ENCODE data around the gene BEGAIN. TPM values are rescaled to one million over a fixed set of nuclear protein-coding genes. Genes with fewer than 3 reads are reported as not detected.

Gene BEGAIN
- total and polyA plus RNA-seq, 12 donors: 0.39 to 59.0 (median 2.7) TPM

DNA sequence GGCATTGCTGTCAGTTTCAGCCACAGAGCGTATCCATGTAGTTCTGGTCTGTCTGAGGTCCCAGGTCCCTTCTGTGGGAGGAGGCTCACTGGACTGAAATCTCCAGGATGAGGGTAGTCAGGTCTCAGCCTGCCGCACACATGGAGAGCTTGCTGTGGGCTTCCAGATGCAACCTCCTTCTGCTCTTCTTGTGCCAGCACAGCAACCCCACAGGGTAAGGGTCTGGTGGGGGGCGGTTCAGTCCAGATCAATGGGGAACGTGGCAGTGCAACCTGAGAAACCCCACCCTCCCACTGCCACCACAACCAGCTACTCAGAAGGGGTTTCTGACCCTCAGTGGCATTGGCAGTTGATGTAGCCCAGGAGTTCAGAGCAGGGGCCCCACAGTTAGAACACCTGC lies 61.2 kb downstream of the BEGAIN start:
- TF ChIP-seq POLR2A (IDR thresholded peaks at IDR 0.05): no peak
- Histone ChIP-seq H3K27me3 (no peaks in the 10 kb centered on the region), H3K4me3 (no peak overlapping the region), H3K36me3 (replicated peaks in 1 of 2) (peaks cover 0 to 10% of the 10 kb centered on the region in 2 donors), H3K27ac (no peak overlapping the region), H3K4me1 (replicated peaks in 1 of 2) (no peaks in the 10 kb centered on the region), H3K9me3 (replicated peaks in 1 of 3) (no peaks in the 10 kb centered on the region)
- WGBS, 4 donors: 87 to 98% (median 91%) methylated on average over 2 to 4 of the region's 4 CpGs
- peak in 1 of 7 donors; percentile 40 for DNase-seq
- intact Hi-C loops (cut with DNase I): no loop called here

DNA sequence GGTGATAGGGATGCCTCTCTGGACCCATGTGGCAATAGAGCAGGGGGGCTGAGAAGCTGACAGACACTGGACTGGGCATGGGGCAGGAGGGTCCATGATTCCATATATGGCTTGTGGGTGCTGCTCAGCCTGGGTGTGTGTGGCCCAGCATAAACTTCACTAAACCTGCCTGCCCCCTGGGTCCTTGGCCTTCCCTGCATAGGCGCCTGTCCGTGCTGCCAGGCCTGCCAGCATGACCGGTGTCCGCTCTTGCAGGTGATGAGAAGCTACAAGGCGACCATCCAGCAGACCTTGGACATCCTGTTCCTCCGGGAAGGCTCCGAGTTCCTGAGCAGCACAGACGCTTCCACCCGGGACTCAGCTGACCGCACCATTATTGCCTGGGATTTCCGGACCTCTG lies 61.6 kb downstream of the BEGAIN start:
- no peak overlapping the region for H3K4me3 ChIP-seq
- TF ChIP-seq POLR2A (IDR thresholded peaks at IDR 0.05): no peak
- TF ChIP-seq, protein P1, sequence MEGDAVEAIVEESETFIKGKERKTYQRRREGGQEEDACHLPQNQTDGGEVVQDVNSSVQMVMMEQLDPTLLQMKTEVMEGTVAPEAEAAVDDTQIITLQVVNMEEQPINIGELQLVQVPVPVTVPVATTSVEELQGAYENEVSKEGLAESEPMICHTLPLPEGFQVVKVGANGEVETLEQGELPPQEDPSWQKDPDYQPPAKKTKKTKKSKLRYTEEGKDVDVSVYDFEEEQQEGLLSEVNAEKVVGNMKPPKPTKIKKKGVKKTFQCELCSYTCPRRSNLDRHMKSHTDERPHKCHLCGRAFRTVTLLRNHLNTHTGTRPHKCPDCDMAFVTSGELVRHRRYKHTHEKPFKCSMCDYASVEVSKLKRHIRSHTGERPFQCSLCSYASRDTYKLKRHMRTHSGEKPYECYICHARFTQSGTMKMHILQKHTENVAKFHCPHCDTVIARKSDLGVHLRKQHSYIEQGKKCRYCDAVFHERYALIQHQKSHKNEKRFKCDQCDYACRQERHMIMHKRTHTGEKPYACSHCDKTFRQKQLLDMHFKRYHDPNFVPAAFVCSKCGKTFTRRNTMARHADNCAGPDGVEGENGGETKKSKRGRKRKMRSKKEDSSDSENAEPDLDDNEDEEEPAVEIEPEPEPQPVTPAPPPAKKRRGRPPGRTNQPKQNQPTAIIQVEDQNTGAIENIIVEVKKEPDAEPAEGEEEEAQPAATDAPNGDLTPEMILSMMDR (IDR thresholded peaks at IDR 0.05): no peak
- H3K4me1 ChIP-seq (replicated peaks in 1 of 2): no peaks in the 10 kb centered on the region
- DNase-seq: peak in 2 of 7 donors; percentile 17 to 48
- peaks cover 0 to 10% of the 10 kb centered on the region in 2 donors for H3K36me3 ChIP-seq (replicated peaks in 1 of 2)
- no peaks in the 10 kb centered on the region for H3K9me3 ChIP-seq (replicated peaks in 1 of 3)
- intact Hi-C loops (cut with DNase I): no loop called here
- WGBS, 4 donors: 82 to 92% (median 90%) methylated on average over 2 to 11 of the region's 11 CpGs
- no peaks in the 10 kb centered on the region for H3K27me3 ChIP-seq
- H3K27ac ChIP-seq: no peak overlapping the region

DNA sequence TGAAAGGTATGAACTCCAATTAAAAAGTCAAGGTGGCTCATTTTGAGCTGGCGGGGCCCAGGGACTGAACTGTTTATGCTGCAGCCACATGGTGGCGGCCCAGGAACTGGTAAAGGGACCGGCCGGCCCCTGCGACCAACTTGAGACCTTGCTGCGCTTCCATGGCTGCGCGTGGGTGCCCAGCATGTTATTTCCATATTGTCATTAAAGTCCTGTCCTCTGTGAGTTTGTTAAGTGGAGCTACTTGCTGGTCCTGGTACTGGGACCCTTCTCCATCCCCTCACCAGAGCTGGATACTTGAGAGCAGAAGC lies 62.3 kb downstream of the BEGAIN start:
- peak in 6 of 7 donors; percentile 26 to 79 (median 36) for DNase-seq
- 40 to 74% (median 66%) methylated on average over 7 to 8 of the region's 8 CpGs for WGBS, 4 donors
- H3K4me3 ChIP-seq: no peak overlapping the region
- no peaks in the 10 kb centered on the region for H3K27me3 ChIP-seq
- intact Hi-C loops (cut with DNase I): no loop called here
- no peaks in the 10 kb centered on the region for H3K9me3 ChIP-seq (replicated peaks in 1 of 3)
- no peaks in the 10 kb centered on the region for H3K4me1 ChIP-seq (replicated peaks in 1 of 2)
- H3K27ac ChIP-seq: no peak overlapping the region
- peaks cover 0 to 10% of the 10 kb centered on the region in 2 donors for H3K36me3 ChIP-seq (replicated peaks in 1 of 2)
- TF ChIP-seq POLR2A (IDR thresholded peaks at IDR 0.05): no peak
- TF ChIP-seq, protein P1 (IDR thresholded peaks at IDR 0.05): peak; percentile 12 to 61 (median 36)

DNA sequence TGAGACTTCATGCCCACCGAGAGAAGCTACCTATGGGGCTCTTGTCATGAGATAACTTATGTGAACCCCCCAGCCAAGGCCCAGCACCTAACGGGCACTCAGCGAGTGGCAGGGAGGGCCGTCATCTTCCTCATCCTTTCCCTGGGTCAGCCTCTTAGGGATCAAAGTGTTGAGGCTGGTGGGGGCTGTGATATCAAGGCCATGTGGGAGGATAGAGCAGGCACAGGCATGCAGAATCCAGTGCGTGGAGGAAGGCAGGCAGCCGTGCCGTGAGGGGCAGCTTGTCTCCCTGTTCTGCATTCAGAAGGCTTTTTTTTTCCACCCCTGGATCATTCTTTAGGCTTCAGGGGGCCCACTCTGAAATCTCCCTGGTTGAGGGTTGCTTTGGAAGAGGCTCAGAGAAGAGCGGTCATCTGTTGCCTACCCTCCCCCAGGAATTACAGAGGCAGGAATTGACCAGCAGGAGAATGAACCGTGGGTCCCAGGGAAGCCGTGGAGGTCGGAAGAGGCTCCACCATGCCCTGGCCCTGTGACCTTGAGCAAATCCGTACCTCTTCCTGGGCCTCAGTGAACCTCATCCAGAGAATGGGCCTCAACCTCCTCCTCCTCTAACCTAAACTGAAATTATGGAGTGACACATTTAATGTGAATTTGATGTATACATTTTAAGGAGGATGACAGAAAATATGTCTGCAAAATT lies 62.8 kb downstream of the BEGAIN start:
- 81 to 87% (median 84%) methylated on average over 7 to 12 of the region's 12 CpGs for WGBS, 4 donors
- no peaks in the 10 kb centered on the region for H3K27me3 ChIP-seq
- no peak overlapping the region for H3K27ac ChIP-seq
- H3K36me3 ChIP-seq (replicated peaks in 1 of 2): peaks cover 0 to 10% of the 10 kb centered on the region in 2 donors
- no peaks in the 10 kb centered on the region for H3K4me1 ChIP-seq (replicated peaks in 1 of 2)
- no peaks in the 10 kb centered on the region for H3K9me3 ChIP-seq (replicated peaks in 1 of 3)
- TF ChIP-seq, protein P1 (IDR thresholded peaks at IDR 0.05): no peak
- TF ChIP-seq POLR2A (IDR thresholded peaks at IDR 0.05): no peak
- DNase-seq: peak in 2 of 7 donors; percentile 13 to 35
- H3K4me3 ChIP-seq: no peak overlapping the region
- intact Hi-C loops (cut with DNase I): no loop called here

DNA sequence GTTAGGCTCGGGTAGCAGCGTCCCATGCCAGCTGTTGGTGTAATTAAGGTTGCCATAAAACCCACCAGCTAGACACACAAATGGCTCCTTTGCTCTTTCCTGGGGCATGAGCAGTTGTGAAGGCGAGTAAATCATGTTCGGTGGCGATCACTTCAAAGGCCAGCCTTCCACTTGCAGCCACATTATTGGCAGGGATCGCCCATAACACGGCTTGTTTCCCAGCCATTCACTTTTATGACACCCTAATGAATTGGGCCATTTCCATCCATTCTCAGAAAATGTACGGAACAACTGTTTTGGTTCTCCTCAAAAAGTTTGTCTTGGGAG lies 63.4 kb downstream of the BEGAIN start:
- Histone ChIP-seq H3K4me1 (replicated peaks in 1 of 2) (no peaks in the 10 kb centered on the region), H3K4me3 (no peak overlapping the region), H3K9me3 (replicated peaks in 1 of 3) (no peaks in the 10 kb centered on the region), H3K36me3 (replicated peaks in 1 of 2) (peaks cover 0 to 10% of the 10 kb centered on the region in 2 donors), H3K27me3 (no peaks in the 10 kb centered on the region), H3K27ac (no peak overlapping the region)
- TF ChIP-seq, protein P1 (IDR thresholded peaks at IDR 0.05): no peak
- TF ChIP-seq POLR2A (IDR thresholded peaks at IDR 0.05): no peak
- 89 to 97% (median 91%) methylated on average over 5 to 8 of the region's 8 CpGs for WGBS, 4 donors
- DNase-seq: peak in 2 of 7 donors; percentile 13 to 37
- intact Hi-C loops (cut with DNase I): no loop called here

All from adrenal gland (tissue), 12 donors.